Right kidney (tissue), 1 donor: ENCODE measurements around the gene CYP8B1.
"Not testable (repeated sequence)": the region's sequence is repeated elsewhere in the genome, so short reads cannot be mapped to it uniquely, and the experiment has no call there.

Source experiments
- DNase-seq: peaks from one replicate; pipeline ENCODE4 v3.0.0-alpha.2; 2016

CYP8B1 gene

DNA sequence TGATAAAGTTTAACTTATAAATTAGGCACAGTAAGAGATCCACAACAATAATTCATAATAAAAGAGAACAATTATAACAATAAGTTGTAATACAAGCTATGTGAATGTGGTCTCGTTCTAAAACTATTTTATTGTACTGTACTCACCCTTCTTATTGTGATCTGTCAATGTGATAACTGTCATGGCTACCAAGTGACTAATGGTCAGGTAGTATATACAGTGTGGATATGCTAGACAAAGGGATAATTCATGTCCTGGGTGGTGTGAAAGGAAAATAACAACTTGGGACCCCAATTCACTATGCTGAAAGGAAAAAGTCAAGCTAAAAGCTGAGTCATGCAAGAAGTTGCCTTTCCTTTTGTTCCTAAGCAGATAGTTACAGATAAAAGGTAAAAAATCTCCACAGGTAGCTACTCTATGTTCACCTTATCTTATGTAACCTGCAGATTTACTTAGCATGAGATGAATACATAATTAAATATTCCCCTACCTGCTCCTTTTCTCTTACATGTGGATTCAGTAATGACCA is 10.7 kb upstream of the CYP8B1 start:
- DNase-seq: no peak

DNA sequence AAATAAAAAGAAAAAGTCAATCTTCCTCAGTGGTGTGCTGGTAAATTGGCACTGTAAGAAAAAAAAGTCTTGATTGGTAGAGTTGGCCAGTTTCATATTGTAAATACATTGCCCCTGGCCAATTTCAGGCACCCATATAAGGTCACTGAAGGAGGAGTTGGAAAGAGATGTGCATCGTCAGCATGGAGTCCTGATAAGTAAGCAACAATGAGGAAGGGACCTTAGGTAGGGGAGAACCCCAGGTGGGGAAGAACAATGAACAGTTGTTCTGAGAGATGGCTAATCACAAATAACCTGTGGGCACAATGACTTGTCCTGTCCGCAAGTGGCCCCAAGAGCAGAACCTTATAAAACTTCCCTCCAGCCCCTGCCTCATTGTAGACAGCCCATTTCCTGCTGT is 8.6 kb upstream of the CYP8B1 start:
- no peak for DNase-seq

DNA sequence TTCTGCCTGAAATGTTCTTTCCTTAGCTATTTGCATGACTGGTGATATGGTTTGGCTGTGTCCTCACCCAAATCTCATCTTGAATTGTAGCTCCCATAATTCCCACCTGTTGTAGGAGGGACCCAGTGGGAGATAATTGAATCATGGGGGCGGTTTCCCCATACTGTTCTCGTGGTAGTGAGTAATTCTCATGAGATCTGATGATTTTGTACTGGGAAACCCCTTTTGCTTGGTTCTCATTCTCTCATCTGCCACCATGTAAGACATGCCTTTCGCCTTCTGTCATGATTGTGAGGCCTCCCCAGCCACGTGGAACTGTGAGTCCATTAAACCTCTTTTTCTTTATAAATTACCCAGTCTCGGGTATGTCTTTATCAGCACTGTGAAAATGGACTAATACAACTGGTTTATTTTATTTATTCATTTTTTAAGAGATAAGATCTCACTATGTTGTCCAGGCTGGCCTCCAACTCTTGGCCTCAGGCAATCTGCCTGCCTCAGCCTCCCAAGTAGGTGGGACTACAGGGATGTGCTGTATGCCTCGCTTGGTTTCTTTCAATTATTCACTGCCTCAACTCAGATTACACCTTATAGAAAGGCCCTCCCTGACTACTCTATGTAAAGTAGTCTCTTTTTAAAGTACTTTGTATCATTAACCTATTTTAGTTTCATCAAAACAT is 7.7 kb upstream of the CYP8B1 start:
- not testable (repeated sequence) for DNase-seq

DNA sequence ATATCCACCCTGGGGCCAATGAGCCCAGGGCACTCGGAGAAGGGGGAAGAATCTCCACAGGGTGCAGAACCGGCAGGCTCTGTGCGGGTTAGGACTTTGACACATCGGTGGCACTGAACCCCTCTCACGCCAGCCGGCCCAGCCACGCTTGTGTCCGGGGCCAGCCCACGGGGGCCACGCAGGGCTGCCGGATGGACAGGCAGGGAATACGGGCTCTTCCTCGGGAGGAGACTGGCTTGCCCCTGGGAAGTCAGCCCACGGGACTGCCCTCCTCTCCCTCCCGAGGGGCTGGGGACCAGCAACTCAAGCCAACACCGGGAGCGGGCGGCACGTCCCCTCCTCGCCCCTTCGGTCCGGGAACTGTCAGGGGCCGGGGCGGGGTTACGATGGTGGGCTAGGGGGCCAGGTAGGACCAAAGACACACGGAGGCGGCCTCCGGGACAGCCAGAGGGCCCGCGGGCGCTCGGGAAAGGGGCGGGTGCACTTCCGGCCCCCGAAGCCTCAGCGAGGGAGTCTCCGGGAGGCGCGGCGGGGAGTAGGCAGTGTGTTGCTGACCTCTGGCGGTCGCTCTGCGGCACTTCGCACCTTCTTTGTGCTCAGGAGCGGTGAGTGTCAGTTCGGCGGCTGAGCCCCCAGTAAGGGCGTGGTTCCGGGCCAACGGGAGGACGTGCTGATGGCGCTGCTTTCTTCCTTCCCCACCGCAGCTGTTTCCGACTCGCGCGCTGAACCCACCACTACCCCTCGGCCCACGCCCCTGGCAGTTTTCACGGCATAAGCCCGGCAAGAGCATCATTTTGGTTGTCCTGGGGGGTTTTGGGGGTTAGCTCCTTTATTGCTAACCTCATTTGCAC is 5.1 kb upstream of the CYP8B1 start:
- peak; percentile 83 for DNase-seq

DNA sequence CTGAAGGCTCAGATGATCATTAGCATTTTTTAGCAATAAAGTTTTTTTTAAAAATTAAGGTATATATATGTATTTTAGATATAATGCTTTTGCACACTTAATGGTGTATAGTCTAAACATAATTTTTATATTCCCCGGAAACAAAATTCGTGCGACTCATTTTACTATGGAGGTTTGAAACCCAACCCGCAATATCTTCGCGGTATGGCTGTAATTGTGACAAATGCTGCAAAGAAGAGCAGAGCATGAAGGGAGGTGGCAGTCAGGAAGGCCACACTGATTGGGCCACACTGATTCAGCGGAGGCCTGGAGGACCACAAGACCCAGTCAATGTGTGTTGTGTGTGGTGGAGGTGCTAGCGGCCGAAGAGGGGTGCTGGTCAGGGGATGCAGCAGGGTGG is 4.5 kb upstream of the CYP8B1 start:
- DNase-seq: no peak

DNA sequence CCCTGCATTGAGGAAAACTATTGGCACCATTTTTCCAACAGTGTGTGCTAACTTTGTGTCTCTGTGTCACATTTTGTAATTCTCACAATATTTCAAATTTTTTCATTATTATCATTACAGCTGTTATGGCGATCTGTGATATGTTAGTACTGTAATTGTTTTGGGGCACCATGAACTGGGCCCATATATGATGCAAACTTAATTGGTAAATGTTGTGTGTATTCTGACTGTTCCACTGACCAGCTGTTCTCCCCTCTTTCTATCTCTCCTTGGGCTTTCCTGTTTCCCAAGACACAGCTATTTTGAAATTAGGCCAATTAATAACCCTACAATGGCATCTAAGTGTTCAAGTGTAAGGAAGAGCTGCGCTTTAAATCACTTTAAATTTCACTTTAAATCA is 2.2 kb upstream of the CYP8B1 start:
- no peak for DNase-seq

DNA sequence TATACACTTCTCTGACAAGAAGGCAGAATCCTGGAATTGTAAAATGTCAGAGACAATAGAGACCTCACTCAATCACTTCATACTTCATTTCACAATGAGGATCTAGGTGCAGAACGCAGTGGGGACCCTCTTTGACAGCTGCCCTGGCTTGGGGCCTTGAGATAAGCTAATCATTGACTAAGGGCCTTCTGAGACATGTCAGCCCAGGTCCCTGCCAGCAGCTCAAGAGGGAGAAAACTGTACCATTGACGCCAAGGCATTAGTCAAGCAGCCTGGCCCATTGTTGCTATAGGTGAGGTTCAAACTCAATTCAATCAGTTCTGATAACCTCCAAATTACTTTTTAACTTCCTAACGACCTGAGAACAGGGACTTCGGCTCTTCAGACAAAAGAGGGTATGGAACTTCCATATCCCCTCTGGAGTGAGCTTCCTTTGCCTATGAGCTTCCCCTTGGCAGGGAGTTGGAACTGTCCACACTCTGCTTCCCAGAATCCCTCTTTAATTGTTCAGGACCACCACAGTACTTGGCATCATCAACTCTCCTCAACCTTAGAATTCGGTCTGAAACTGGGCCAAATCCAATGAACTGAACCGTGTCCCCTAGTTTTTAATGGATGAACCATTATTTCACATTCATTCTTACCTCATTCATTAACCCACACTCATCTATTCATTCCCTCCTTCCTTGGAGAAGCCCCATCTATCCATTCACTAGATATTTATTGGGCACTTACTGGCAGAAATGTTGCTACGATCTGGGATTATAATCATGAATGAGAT is 1.5 kb upstream of the CYP8B1 start:
- no peak for DNase-seq

DNA sequence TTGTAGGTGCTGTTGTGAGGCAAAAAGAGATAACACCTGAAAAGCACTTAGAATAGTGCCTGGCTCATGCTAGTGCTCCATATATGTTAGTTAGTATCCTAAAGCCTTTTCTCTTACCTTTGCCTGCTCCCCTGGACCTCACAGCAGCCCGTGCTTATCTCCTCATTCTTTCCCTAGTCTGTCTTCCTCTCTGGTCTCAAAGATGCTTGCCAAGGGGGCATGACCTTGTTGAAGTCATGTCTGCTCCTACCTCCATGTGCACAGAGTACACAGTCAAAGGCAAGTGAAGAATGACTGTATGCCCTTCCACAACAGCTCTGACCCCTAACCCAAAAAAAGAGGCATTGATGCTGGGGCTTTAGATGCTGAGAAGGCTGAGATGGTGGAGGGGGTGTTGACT is 722 bp upstream of the CYP8B1 start:
- DNase-seq: no peak

DNA sequence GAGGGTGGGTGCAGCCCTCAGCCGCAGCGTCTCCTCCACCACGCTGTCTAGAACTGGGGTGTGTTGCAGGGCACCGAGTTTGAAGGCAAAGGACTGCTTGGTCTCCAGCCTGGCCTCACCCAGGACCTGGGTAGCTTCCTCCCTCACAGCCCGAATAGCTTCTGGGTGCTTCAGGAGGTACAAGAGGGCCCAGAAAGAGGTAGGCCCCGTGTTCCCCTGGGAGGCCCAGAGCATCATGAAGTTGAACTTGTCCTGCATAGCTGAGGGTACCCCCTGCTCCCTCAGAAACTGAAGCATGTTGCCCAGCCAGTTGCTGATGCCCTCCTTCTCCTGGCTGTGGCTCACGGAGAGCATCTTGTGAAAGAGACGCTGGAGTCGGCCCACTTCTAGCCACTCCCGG is 930 bp downstream of the CYP8B1 start:
- DNase-seq: no peak

DNA sequence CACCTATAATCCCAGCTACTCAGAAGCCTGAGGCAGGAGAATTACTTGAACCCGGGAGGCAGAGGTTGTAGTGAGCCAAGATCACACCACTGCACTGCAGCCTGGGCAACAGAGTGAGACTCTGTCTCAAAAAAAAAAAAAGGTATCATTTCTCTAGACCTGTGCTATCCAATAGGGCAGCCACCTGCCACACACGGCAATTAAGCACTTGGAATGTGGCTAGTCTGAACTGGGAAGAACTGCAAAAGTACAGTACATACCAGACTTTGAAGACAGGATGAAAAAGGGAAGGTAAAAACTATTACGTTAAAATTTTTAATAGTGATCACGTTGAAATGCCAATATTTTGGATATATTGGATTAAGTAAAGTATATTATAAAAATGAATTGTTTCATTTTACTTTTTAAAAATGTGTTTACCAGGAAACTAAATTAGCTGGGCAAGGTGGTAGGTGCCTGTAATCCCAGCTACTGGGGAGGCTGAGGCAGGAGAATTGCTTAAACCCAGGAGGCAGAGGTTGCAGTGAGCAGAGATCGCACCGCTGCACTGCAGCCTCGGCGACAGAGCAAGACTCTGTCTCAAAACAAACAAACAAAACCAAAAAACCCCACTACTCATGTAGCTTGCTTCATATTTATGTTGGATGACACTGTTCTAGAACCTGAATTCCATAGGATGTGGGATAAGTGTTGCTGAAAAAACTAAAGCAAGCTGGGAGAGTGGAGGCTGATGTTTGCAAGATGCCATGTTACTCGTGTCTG is 2.3 kb downstream of the CYP8B1 start:
- DNase-seq: no peak

DNA sequence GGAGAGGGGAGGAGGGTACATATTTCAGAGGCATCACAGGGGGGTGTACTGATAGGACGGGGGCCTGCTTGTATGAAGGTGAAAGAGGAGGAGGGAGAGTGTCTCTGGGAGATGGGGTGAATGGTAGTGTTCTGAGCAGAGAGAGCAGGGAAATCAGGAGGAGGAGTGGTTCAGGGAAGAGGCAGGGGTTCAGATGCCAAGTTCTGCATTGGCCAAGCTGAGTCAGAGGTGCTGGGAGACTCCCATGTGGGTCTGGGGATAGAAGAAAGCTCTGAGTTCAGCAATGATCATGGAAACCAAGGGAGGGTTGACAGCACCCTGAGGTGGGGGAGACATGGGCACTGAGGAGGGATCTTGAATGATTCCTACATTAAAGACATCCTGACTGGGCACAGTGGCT is 3.0 kb downstream of the CYP8B1 start:
- DNase-seq: no peak

DNA sequence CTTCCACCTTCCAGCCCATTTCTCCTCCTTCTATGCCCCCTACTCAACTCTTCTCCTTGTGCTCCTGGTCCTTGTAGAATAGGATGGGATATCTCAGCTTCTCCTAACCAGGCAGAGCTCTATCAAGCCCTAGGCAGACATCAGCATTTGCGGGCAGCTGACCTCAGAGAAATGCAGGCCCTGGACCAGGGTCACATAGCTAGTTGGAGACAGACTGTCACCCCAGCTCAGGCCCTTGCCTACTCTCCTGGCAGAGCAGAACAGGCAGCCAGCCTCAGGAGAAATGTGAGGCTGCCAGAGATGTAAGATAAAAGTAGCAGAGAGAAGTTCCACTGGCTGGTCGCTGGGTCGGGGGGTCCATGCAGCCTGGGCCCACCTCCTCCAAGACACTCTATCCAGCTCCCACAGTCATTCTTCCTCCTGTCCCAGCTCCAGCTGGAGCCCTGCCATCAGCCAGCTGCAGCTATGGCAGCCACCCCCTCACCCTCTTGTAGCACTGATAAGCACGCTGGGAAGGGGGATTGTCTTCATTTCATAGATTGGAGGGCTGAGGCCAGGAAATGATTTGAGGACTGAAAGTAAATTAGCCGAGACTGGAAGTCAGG is 4.0 kb downstream of the CYP8B1 start:
- peak; percentile 19 for DNase-seq

DNA sequence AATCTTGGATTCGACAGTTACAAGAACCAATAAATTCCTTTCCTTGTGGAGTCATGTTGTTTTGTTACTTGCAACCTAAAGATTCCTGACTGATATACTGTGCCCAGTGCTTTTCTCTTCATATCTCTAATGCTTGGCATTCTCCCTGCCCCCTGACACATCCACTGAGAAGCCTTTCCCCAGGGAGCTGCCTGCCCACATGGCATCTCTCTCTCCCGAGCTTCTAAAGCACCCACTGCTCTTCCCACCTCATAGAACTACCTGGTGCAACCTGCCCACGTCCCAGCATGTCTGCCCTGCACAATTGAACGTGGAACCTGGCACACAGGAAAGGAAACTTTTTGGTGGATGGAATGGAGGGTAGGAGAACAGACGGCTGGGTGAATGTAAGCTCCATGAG is 6.8 kb downstream of the CYP8B1 start:
- DNase-seq: no peak

DNA sequence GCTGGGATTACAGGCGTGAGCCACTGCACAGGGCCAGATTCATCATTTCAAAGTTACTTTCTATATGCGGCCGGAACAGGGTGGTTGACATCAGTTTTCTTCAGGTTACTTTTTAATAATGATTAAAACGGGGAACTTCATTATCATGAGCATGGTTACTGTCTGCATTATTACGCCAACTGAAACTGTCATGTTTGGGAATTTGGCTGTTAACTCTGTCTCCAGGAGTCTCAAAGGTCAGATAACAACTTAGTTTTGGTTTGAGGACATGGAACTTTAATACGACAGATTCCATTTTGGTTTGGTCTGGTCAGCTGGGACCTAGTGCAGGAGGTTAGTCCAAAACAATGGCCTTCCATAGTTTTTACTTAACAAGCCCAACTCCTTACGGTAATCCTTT is 8.5 kb downstream of the CYP8B1 start:
- DNase-seq: no peak

DNA sequence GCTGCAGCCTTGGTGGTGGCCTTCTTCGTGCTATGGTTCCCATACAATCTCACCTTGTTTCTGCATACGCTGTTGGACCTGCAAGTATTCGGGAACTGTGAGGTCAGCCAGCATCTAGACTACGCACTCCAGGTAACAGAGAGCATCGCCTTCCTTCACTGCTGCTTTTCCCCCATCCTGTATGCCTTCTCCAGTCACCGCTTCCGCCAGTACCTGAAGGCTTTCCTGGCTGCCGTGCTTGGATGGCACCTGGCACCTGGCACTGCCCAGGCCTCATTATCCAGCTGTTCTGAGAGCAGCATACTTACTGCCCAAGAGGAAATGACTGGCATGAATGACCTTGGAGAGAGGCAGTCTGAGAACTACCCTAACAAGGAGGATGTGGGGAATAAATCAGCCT is 10.4 kb downstream of the CYP8B1 start:
- DNase-seq: no peak

DNA sequence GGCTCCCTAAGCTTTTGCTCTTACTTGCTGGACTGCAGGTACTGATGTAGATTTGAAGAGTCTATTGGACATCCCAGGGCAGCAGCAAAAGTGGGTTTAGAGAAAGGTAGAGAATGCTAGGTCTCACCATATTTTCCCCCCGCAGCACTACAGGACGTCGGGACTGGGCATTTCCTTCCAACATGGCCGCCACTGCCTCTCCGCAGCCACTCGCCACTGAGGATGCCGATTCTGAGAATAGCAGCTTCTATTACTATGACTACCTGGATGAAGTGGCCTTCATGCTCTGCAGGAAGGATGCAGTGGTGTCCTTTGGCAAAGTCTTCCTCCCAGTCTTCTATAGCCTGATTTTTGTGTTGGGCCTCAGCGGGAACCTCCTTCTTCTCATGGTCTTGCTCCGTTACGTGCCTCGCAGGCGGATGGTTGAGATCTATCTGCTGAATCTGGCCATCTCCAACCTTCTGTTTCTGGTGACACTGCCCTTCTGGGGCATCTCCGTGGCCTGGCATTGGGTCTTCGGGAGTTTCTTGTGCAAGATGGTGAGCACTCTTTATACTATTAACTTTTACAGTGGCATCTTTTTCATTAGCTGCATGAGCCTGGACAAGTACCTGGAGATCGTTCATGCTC is 11.2 kb downstream of the CYP8B1 start:
- no peak for DNase-seq

DNA sequence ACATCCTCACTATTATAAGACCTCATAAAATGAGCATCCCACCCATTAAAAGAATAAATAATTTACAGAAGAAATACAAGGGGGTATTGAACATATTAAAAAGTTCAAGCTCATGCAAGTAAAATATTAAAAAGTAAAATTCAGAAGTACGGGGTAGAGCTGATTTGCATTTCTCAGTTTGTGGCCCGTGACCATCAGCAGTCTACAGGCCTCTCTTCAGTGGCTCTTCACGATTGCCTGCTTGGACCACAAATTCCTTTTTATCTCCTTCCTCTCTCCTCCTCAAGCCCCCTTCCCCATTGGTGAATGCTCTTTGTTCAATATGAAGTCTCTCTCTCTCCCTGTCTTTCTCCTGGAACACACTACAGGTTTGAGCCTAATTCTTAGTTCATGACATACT is 19.1 kb downstream of the CYP8B1 start:
- DNase-seq: no peak

DNA sequence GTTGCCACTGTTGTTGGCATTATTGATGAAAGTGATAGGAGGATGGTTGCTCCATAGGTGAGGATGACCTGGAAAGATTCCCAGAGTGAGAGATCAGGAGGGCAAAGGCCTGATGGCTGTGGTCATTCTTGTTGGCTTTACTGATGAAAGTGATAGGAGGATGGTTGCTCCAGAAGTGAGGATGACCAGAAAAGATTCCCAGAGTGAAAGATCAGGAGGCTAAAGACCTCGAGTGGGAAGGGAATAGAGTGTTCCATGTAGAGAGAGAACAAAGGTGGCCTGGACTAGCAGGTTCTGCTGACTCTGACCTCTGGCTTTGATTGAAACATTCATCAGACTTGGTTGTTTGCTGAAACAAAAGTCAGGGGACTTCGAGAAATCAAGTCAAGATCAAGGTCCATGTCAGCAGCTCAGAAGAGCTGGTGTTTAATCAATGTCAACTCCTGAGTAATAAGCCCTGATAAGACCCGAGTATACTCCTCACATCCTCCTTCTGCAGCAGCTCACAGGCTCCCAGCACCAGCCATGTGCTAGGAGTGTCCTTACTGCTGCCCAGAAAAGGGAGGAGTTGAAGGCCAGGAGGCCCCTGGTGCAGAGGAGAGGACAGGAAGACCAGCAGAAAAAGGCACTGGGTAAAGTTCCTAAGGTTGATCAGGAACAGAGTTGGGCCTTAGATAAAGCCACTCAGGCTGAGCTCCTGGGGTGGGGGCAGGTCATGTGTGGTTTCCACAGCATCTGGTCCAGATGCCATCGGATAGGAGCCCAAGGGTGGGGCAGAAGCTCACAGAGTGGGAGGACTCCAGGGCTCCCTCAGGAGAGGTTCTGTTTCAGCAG is 19.9 kb downstream of the CYP8B1 start:
- DNase-seq: no peak

DNA sequence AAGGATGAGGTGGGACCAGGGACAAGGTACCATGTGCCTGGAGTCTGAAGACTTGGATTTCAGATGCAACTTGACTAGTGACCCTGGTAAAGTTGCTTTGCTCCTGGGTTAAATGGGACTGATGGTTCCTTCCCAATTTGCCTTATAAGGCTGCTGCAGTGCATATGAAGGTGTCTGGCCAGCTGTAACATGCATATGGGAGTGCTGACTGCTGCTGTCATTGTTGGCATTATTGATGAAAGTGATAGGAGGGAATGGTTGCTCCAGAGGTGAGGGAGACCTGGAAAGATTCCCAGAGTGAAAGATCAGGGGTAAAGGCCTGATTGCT is 20.5 kb downstream of the CYP8B1 start:
- no peak for DNase-seq

DNA sequence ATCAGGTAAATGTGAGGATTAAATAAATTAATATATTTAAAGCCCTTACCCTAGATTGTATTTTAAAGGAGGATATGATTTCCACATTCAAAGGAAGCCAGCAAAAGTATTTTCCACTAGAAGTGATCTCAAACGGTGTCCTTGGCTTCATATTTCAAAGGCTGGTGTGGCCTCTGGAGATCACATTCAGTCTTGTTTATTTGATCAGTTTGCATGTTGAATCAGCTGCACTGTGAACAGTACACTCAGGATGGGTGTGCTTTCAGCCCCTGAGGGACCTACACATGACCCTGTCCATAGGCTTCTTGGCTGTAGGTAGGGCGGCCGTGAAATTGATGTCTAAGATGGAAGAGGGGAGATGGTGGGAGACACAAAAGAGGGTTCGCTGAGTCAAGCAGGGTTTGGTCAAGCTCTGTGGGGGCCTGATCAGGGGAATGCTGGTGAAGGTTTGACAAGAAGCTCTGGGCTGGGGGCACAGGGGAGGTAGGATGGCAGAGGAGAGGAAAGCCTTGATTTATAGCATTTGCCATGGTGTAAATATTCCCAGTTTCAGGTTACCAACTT is 21.9 kb downstream of the CYP8B1 start:
- DNase-seq: no peak
